Measurements from ENCODE around the gene SALL3.

SALL3 gene

GRCh38 chr18:78965917-78966792 is 13.5 kb upstream of the SALL3 start:
- no peak for DNase-seq

GRCh38 chr18:78966793-78967106 is 12.9 kb upstream of the SALL3 start:
- no peak for DNase-seq

GRCh38 chr18:78967692-78968091 is 11.9 kb upstream of the SALL3 start:
- DNase-seq = no peak

- DNase-seq = no peak
Measured at GRCh38 chr18:78969574-78970315, 9.9 kb upstream of the SALL3 start.

GRCh38 chr18:78970774-78971333 is 8.8 kb upstream of the SALL3 start:
- no peak for DNase-seq

GRCh38 chr18:78971511-78972245 is 7.9 kb upstream of the SALL3 start:
- DNase-seq = no peak

GRCh38 chr18:78972385-78972918 is 7.2 kb upstream of the SALL3 start:
- no peak for DNase-seq

GRCh38 chr18:78972930-78973331 is 6.7 kb upstream of the SALL3 start:
- no peak for DNase-seq

GRCh38 chr18:78973357-78974083 is 6.1 kb upstream of the SALL3 start:
- DNase-seq = no peak

- no peak for DNase-seq
Measured at GRCh38 chr18:78974115-78974761, 5.4 kb upstream of the SALL3 start.

- no peak for DNase-seq
Measured at GRCh38 chr18:78975292-78975691, 4.3 kb upstream of the SALL3 start.

- DNase-seq = no peak
Measured at GRCh38 chr18:78975699-78976335, 3.8 kb upstream of the SALL3 start.

GRCh38 chr18:78976765-78977636 is 2.6 kb upstream of the SALL3 start:
- no peak for DNase-seq

GRCh38 chr18:78977637-78978348 is 1.8 kb upstream of the SALL3 start:
- DNase-seq = no peak

GRCh38 chr18:78978349-78979055 is 1.1 kb upstream of the SALL3 start:
- no peak for DNase-seq

GRCh38 chr18:78979056-78979729 is 425 bp upstream of the SALL3 start:
- no peak for DNase-seq

GRCh38 chr18:78980279-78980771 is 707 bp downstream of the SALL3 start:
- DNase-seq = no peak

GRCh38 chr18:78980777-78981380 is 1.3 kb downstream of the SALL3 start:
- DNase-seq = no peak

Data from activated CD4-positive, CD25-positive, alpha-beta regulatory T cell treated with anti-CD3 and anti-CD28 coated beads, Interleukin-2, amount 50 U/mL, for 72 hours (primary cell).